ENCODE data around the gene NEDD4L. TPM values are rescaled to one million over a fixed set of nuclear protein-coding genes. Genes with fewer than 3 reads are reported as not detected.

Gene NEDD4L
- total and polyA plus RNA-seq, 4 donors = 10.2 to 20.3 (median 13.2) TPM

- Histone ChIP-seq H3K9me3 (ENCODE audit: control insufficient read depth in 4 of 4, low read length in 3 of 4) (no peaks in the 10 kb centered on the region), H3K27me3 (ENCODE audit: control insufficient read depth in 4 of 4, insufficient read depth in 4 of 4, low read length in 3 of 4) (no peaks in the 10 kb centered on the region), H3K4me3 (ENCODE audit: low read depth in 1 of 3, low read length in 3 of 3) (no peak overlapping the region), H3K36me3 (ENCODE audit: control insufficient read depth in 4 of 4, insufficient read depth in 3 of 4, low read depth in 1 of 4, low read length in 3 of 4) (no peaks in the 10 kb centered on the region), H3K27ac (ENCODE audit: low read depth in 1 of 2, low read length in 2 of 2) (no peak overlapping the region), H3K9ac (ENCODE audit: low read depth in 1 of 2, low read length in 2 of 2) (no peak overlapping the region), H3K4me1 (ENCODE audit: control insufficient read depth in 4 of 4, insufficient read depth in 4 of 4, low read length in 3 of 4) (peaks cover 0 to 15% (median 5%) of the 10 kb centered on the region in 4 donors)
- WGBS = 84% methylated on average over 13 of the region's 13 CpGs
- DNase-seq (ENCODE audit: low spot score) = no peak
- TF ChIP-seq FOXA1 (IDR thresholded peaks at IDR 0.05) = no peak
- TF ChIP-seq HNF4G (IDR thresholded peaks at IDR 0.05) = no peak
- no peak for TF ChIP-seq CTCF (IDR thresholded peaks at IDR 0.05; ENCODE audit: low read depth, low read length, missing input control)
- no peak for TF ChIP-seq TAF1 (conservative IDR thresholded peaks at IDR 0.05)
- no peak for TF ChIP-seq GABPA (IDR thresholded peaks at IDR 0.05 in 1 of 2, conservative IDR thresholded peaks at IDR 0.05 in 1 of 2)
- TF ChIP-seq HNF4A (conservative IDR thresholded peaks at IDR 0.05) = no peak
- no peak for TF ChIP-seq RXRA (IDR thresholded peaks at IDR 0.05)
- no peak for TF ChIP-seq ZBTB33 (IDR thresholded peaks at IDR 0.05)
- no peak for TF ChIP-seq JUND (IDR thresholded peaks at IDR 0.05)
- no peak for TF ChIP-seq ATF3 (IDR thresholded peaks at IDR 0.05)
- TF ChIP-seq YY1 (IDR thresholded peaks at IDR 0.05) = no peak
- TF ChIP-seq MAX (IDR thresholded peaks at IDR 0.05) = no peak
- no peak for TF ChIP-seq FOXA2 (IDR thresholded peaks at IDR 0.05)
- no peak for TF ChIP-seq SP1 (IDR thresholded peaks at IDR 0.05)
- no peak for TF ChIP-seq NR2F2 (IDR thresholded peaks at IDR 0.05)
- TF ChIP-seq RAD21 (IDR thresholded peaks at IDR 0.05) = no peak
- TF ChIP-seq EGR1 (IDR thresholded peaks at IDR 0.05; ENCODE audit: low read depth in 2 of 2) = no peak
- no peak for TF ChIP-seq REST (IDR thresholded peaks at IDR 0.05)
These were observed 28.8 kb upstream of the NEDD4L start for GRCh38 chr18:58015065-58015780.

All from liver (tissue), 9 donors.